ENCODE data around the gene RPL41.

The RPL41 gene

DNA sequence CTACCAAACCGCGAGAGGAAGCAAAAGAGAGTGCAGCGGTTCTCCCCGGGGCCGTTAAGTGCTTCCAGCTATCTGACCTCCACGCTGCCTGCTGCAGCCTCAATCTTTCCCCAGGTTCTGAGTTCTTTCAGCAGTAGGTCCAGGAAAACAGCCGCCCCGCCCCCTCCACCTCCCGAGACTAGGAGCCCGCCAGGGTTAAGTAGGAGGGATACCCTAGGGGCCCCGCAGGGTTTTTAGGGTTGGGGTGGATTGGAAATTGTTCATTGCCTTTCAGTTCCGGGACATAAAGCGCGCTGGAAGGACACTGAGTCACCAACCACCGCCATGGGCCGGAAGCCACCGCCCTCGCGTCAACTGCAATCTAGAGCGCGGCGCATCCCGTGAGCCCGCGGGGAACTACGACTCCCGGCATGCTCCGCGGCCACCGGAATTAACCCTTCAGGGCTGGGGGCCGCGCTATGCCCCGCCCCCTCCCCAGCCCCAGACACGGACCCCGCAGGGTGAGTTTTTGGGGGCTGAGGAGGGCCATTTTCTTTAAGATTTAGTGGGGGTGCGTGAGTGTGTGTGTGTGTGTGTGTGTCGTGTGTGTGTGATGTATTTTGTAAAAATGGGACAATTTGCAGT lies 35.8 kb downstream of the RPL41 start, which contains the start of gene MYL6B (continued):
- TF ChIP-seq ZNF623 (tag by site-specific recombination; IDR thresholded peaks at IDR 0.05) = 0 out of 2 replicates have a peak, but pooled peaks have one; percentile 23
- TF ChIP-seq, protein P1, sequence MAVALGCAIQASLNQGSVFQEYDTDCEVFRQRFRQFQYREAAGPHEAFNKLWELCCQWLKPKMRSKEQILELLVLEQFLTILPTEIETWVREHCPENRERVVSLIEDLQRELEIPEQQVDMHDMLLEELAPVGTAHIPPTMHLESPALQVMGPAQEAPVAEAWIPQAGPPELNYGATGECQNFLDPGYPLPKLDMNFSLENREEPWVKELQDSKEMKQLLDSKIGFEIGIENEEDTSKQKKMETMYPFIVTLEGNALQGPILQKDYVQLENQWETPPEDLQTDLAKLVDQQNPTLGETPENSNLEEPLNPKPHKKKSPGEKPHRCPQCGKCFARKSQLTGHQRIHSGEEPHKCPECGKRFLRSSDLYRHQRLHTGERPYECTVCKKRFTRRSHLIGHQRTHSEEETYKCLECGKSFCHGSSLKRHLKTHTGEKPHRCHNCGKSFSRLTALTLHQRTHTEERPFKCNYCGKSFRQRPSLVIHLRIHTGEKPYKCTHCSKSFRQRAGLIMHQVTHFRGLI (tag by site-specific recombination; IDR thresholded peaks at IDR 0.05) = 0 out of 2 replicates have a peak, but pooled peaks have one; percentile 27
- TF ChIP-seq KLF1 (tag by site-specific recombination; IDR thresholded peaks at IDR 0.05) = peak; percentile 78
- no peak for TF ChIP-seq OVOL3 (tag by site-specific recombination; IDR thresholded peaks at IDR 0.05)
- TF ChIP-seq ZNF544 (tag by site-specific recombination; IDR thresholded peaks at IDR 0.05) = no peak
- TF ChIP-seq ZNF654 (tag by site-specific recombination; IDR thresholded peaks at IDR 0.05; ENCODE audit: low read depth) = peak; percentile 12; the same call in 1 of the 2 replicates
- peak; percentile 53; the same call in 1 of the 2 replicates for TF ChIP-seq ZNF394 (tag by site-specific recombination; IDR thresholded peaks at IDR 0.05; ENCODE audit: borderline replicate concordance)
- no peak for TF ChIP-seq ZNF837 (tag by site-specific recombination; IDR thresholded peaks at IDR 0.05)
- TF ChIP-seq ZBTB21 (tag by site-specific recombination; IDR thresholded peaks at IDR 0.05) = peak; percentile 59
- TF ChIP-seq SP7 (tag by site-specific recombination; IDR thresholded peaks at IDR 0.05) = peak; percentile 75; the same call in 1 of the 2 replicates
- peak; percentile 68 for TF ChIP-seq KLF10 (tag by site-specific recombination; IDR thresholded peaks at IDR 0.05)
- 0 out of 2 replicates have a peak, but pooled peaks have one; percentile 8 for TF ChIP-seq FEZF1 (tag by site-specific recombination; IDR thresholded peaks at IDR 0.05)
- TF ChIP-seq, protein P2, sequence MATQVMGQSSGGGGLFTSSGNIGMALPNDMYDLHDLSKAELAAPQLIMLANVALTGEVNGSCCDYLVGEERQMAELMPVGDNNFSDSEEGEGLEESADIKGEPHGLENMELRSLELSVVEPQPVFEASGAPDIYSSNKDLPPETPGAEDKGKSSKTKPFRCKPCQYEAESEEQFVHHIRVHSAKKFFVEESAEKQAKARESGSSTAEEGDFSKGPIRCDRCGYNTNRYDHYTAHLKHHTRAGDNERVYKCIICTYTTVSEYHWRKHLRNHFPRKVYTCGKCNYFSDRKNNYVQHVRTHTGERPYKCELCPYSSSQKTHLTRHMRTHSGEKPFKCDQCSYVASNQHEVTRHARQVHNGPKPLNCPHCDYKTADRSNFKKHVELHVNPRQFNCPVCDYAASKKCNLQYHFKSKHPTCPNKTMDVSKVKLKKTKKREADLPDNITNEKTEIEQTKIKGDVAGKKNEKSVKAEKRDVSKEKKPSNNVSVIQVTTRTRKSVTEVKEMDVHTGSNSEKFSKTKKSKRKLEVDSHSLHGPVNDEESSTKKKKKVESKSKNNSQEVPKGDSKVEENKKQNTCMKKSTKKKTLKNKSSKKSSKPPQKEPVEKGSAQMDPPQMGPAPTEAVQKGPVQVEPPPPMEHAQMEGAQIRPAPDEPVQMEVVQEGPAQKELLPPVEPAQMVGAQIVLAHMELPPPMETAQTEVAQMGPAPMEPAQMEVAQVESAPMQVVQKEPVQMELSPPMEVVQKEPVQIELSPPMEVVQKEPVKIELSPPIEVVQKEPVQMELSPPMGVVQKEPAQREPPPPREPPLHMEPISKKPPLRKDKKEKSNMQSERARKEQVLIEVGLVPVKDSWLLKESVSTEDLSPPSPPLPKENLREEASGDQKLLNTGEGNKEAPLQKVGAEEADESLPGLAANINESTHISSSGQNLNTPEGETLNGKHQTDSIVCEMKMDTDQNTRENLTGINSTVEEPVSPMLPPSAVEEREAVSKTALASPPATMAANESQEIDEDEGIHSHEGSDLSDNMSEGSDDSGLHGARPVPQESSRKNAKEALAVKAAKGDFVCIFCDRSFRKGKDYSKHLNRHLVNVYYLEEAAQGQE (tag by site-specific recombination; IDR thresholded peaks at IDR 0.05) = peak; percentile 27; the same call in 1 of the 2 replicates
- no peak for TF ChIP-seq ZNF311 (tag by site-specific recombination; IDR thresholded peaks at IDR 0.05; ENCODE audit: borderline replicate concordance)
- TF ChIP-seq, protein P3, sequence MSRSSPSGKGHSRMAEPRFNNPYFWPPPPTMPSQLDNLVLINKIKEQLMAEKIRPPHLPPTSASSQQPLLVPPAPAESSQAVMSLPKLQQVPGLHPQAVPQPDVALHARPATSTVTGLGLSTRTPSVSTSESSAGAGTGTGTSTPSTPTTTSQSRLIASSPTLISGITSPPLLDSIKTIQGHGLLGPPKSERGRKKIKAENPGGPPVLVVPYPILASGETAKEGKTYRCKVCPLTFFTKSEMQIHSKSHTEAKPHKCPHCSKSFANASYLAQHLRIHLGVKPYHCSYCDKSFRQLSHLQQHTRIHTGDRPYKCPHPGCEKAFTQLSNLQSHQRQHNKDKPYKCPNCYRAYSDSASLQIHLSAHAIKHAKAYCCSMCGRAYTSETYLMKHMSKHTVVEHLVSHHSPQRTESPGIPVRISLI (tag by site-specific recombination; IDR thresholded peaks at IDR 0.05) = no peak
- peak; percentile 78 for TF ChIP-seq YY1 (tag by site-specific recombination; IDR thresholded peaks at IDR 0.05)
- no peak for TF ChIP-seq ZNF529 (tag by site-specific recombination; IDR thresholded peaks at IDR 0.05; ENCODE audit: insufficient replicate concordance)
- peak; percentile 70 for TF ChIP-seq GLIS2 (tag by site-specific recombination; IDR thresholded peaks at IDR 0.05)
- TF ChIP-seq ZBTB7A (tag by site-specific recombination; IDR thresholded peaks at IDR 0.05; ENCODE audit: low read depth) = peak; percentile 98
- TF ChIP-seq, protein P4, sequence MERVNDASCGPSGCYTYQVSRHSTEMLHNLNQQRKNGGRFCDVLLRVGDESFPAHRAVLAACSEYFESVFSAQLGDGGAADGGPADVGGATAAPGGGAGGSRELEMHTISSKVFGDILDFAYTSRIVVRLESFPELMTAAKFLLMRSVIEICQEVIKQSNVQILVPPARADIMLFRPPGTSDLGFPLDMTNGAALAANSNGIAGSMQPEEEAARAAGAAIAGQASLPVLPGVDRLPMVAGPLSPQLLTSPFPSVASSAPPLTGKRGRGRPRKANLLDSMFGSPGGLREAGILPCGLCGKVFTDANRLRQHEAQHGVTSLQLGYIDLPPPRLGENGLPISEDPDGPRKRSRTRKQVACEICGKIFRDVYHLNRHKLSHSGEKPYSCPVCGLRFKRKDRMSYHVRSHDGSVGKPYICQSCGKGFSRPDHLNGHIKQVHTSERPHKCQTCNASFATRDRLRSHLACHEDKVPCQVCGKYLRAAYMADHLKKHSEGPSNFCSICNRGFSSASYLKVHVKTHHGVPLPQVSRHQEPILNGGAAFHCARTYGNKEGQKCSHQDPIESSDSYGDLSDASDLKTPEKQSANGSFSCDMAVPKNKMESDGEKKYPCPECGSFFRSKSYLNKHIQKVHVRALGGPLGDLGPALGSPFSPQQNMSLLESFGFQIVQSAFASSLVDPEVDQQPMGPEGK (tag by site-specific recombination; IDR thresholded peaks at IDR 0.05) = peak; percentile 100
- TF ChIP-seq, protein P5, sequence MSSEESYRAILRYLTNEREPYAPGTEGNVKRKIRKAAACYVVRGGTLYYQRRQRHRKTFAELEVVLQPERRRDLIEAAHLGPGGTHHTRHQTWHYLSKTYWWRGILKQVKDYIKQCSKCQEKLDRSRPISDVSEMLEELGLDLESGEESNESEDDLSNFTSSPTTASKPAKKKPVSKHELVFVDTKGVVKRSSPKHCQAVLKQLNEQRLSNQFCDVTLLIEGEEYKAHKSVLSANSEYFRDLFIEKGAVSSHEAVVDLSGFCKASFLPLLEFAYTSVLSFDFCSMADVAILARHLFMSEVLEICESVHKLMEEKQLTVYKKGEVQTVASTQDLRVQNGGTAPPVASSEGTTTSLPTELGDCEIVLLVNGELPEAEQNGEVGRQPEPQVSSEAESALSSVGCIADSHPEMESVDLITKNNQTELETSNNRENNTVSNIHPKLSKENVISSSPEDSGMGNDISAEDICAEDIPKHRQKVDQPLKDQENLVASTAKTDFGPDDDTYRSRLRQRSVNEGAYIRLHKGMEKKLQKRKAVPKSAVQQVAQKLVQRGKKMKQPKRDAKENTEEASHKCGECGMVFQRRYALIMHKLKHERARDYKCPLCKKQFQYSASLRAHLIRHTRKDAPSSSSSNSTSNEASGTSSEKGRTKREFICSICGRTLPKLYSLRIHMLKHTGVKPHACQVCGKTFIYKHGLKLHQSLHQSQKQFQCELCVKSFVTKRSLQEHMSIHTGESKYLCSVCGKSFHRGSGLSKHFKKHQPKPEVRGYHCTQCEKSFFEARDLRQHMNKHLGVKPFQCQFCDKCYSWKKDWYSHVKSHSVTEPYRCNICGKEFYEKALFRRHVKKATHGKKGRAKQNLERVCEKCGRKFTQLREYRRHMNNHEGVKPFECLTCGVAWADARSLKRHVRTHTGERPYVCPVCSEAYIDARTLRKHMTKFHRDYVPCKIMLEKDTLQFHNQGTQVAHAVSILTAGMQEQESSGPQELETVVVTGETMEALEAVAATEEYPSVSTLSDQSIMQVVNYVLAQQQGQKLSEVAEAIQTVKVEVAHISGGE (tag by site-specific recombination; conservative IDR thresholded peaks at IDR 0.05; ENCODE audit: low read depth) = peak; percentile 84
- TF ChIP-seq ZNF610 (tag by site-specific recombination; IDR thresholded peaks at IDR 0.05; ENCODE audit: borderline replicate concordance) = peak; percentile 55; the same call in 1 of the 2 replicates
- no peak for TF ChIP-seq ZNF48 (tag by site-specific recombination; IDR thresholded peaks at IDR 0.05)
- TF ChIP-seq, protein P6, sequence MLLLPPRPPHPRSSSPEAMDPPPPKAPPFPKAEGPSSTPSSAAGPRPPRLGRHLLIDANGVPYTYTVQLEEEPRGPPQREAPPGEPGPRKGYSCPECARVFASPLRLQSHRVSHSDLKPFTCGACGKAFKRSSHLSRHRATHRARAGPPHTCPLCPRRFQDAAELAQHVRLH (tag by site-specific recombination; IDR thresholded peaks at IDR 0.05) = peak; percentile 88
- TF ChIP-seq WT1 (tag by site-specific recombination; IDR thresholded peaks at IDR 0.05) = peak; percentile 33; the same call in 1 of the 2 replicates
- TF ChIP-seq ZNF510 (tag by site-specific recombination; IDR thresholded peaks at IDR 0.05; ENCODE audit: insufficient replicate concordance) = no peak
- TF ChIP-seq ZNF335 (tag by site-specific recombination; conservative IDR thresholded peaks at IDR 0.05) = peak; percentile 98
- TF ChIP-seq ZNF76 (tag by site-specific recombination; IDR thresholded peaks at IDR 0.05; ENCODE audit: borderline replicate concordance, low read depth) = peak; percentile 98

Measured in HEK293 (cell line).